H1 (cell line): Measurements from ENCODE around the gene MYRIP. TPM values are rescaled to one million over a fixed set of nuclear protein-coding genes. Genes with fewer than 3 reads are reported as not detected.

Source experiments
- CTCF ChIA-PET: fragments of 300-600 bp; sonication (Branson Sonifier 250); formaldehyde crosslinking; loops from one replicate; lab custom pipeline; 2021; ENCODE audit not compliant: partially characterized antibody; lab: Charles Lee
- POLR2A ChIA-PET: fragments of 300-600 bp; sonication (Branson Sonifier 250); formaldehyde crosslinking; loops from one replicate; lab custom pipeline; 2021; ENCODE audit warnings: inconsistent platforms; ENCODE audit not compliant: partially characterized antibody; lab: Charles Lee
- DNase-seq, 2 experiments: peaks; one replicate each; pipeline versions ENCODE4 v3.0.0 to v3.0.0-alpha.2; 2010 to 2022; ENCODE audit warnings: low spot score in 2 of 2, low read depth in 1 of 2, mixed read lengths in 1 of 2
- FAIRE-seq: peaks from 2 replicates; lab custom pipeline; 2011; peaks lifted over from hg19 to GRCh38; lab: Jason Lieb, UNC
- H2AFZ ChIP-seq: 2 replicates; pipeline ENCODE4 v1.8.1; 2012; ENCODE audit warnings: low read length, inconsistent platforms
- H2AK5ac ChIP-seq: 2 replicates; pipeline ENCODE4 v1.6.1; 2013; ENCODE audit warnings: low read depth, low read length
- H2BK120ac ChIP-seq: replicated peaks from 2 replicates; pipeline ENCODE3; 2013; ENCODE audit warnings: low read depth, low read length, inconsistent platforms
- H2BK12ac ChIP-seq: 2 replicates; pipeline ENCODE4 v1.6.1; 2013; ENCODE audit warnings: low read depth, low read length
- H2BK15ac ChIP-seq: 2 replicates; pipeline ENCODE4 v1.6.1; 2013; ENCODE audit warnings: low read length
- H2BK20ac ChIP-seq: 2 replicates; pipeline ENCODE4 v1.6.1; 2013; ENCODE audit warnings: low read length
- H2BK5ac ChIP-seq: 2 replicates; pipeline ENCODE4 v1.6.1; 2013; ENCODE audit warnings: low read depth, low read length
- H3K14ac ChIP-seq: 2 replicates; pipeline ENCODE4 v1.6.1; 2013; ENCODE audit warnings: inconsistent platforms; ENCODE audit not compliant: insufficient read length
- H3K18ac ChIP-seq: 2 replicates; pipeline ENCODE4 v1.6.1; 2013; ENCODE audit warnings: low read length; ENCODE audit errors: extremely low read depth
- H3K23ac ChIP-seq: 2 replicates; pipeline ENCODE4 v1.6.1; 2013; ENCODE audit warnings: inconsistent platforms; ENCODE audit not compliant: insufficient read length
- H3K23me2 ChIP-seq: 2 replicates; pipeline ENCODE4 v1.6.1; 2013; ENCODE audit warnings: low read depth, low read length
- H3K27ac ChIP-seq: 2 replicates; pipeline ENCODE4 v1.6.1; 2011; ENCODE audit warnings: low read depth, low read length, inconsistent platforms
- H3K27me3 ChIP-seq, 4 experiments: replicated peaks in 1 of 4; 1 replicate in 1 of 4; 2 replicates in 3 of 4; pipeline versions ENCODE4 v1.6.1 to v1.8.1; 2011 to 2013; ENCODE audit warnings: low read length in 3 of 4, mild to moderate bottlenecking in 3 of 4, inconsistent platforms in 2 of 4, mixed read lengths in 2 of 4, moderate library complexity in 1 of 4; ENCODE audit not compliant: control insufficient read depth in 3 of 4, insufficient read depth in 3 of 4; ENCODE audit errors: extremely low read depth in 1 of 4
- H3K36me3 ChIP-seq, 4 experiments: 2 replicates each; pipeline versions ENCODE4 v1.6.1 to v1.8.1; 2011 to 2013; ENCODE audit warnings: mild to moderate bottlenecking in 4 of 4, low read length in 3 of 4, moderate library complexity in 2 of 4, control low read depth in 1 of 4, inconsistent platforms in 1 of 4; ENCODE audit not compliant: insufficient read depth in 4 of 4, control insufficient read depth in 2 of 4
- H3K4ac ChIP-seq: replicated peaks from 2 replicates; pipeline ENCODE3; 2013; ENCODE audit warnings: low read length, low read depth, mixed read lengths, inconsistent platforms; ENCODE audit not compliant: insufficient read length
- H3K4me1 ChIP-seq, 4 experiments: replicated peaks in 1 of 4; 1 replicate in 1 of 4; 2 replicates in 3 of 4; pipeline versions ENCODE4 v1.6.1 to v1.8.1; 2011 to 2013; ENCODE audit warnings: low read length in 3 of 4, inconsistent platforms in 2 of 4, mixed read lengths in 1 of 4; ENCODE audit not compliant: insufficient read depth in 4 of 4, control insufficient read depth in 3 of 4
- H3K4me2 ChIP-seq, 2 experiments: 2 replicates each; pipeline versions ENCODE4 v1.6.1 to v1.8.1; 2011 to 2013; ENCODE audit warnings: low read depth in 2 of 2, low read length in 2 of 2, control low read depth in 1 of 2, inconsistent platforms in 1 of 2, mild to moderate bottlenecking in 1 of 2; ENCODE audit not compliant: insufficient read depth in 1 of 2
- H3K4me3 ChIP-seq, 4 experiments: fragments of 200-600, 300-600 bp in 1 of 4; sonication (generic), shearing (Covaris generic), sonication (Bioruptor Twin) in 1 of 4; 2 replicates each; pipeline versions ENCODE4 v1.5.1 to v1.8.1; 2011 to 2016; ENCODE audit warnings: low read length in 4 of 4, low read depth in 3 of 4, control low read depth in 2 of 4, inconsistent platforms in 2 of 4, mild to moderate bottlenecking in 2 of 4, mixed read lengths in 1 of 4, moderate library complexity in 1 of 4; ENCODE audit not compliant: insufficient read depth in 2 of 4; ENCODE audit errors: extremely low read depth in 1 of 4
- H3K56ac ChIP-seq: replicated peaks from 2 replicates; pipeline ENCODE3; 2013; ENCODE audit warnings: low read depth, mild to moderate bottlenecking, mixed read lengths, low read length, inconsistent platforms; ENCODE audit not compliant: insufficient read length
- H3K79me1 ChIP-seq: 2 replicates; pipeline ENCODE4 v1.6.1; 2013; ENCODE audit warnings: low read depth, low read length, control low read depth
- H3K79me2 ChIP-seq, 2 experiments: 2 replicates each; pipeline versions ENCODE4 v1.6.1 to v1.8.1; 2012 to 2013; ENCODE audit warnings: low read length in 2 of 2, mild to moderate bottlenecking in 2 of 2, inconsistent platforms in 1 of 2; ENCODE audit not compliant: insufficient read depth in 2 of 2, control insufficient read depth in 1 of 2
- H3K9ac ChIP-seq, 4 experiments: replicated peaks in 1 of 4; 1 replicate in 1 of 4; 2 replicates in 3 of 4; pipeline versions ENCODE4 v1.6.1 to v1.8.1; 2011 to 2013; ENCODE audit warnings: low read depth in 3 of 4, low read length in 3 of 4, control low read depth in 2 of 4, mild to moderate bottlenecking in 2 of 4, moderate library complexity in 2 of 4, inconsistent platforms in 1 of 4; ENCODE audit errors: extremely low read depth in 1 of 4
- H3K9me3 ChIP-seq, 2 experiments: 2 replicates each; pipeline versions ENCODE4 v1.6.1 to v1.8.1; 2012 to 2013; ENCODE audit warnings: mild to moderate bottlenecking in 2 of 2, moderate library complexity in 2 of 2, control low read depth in 1 of 2, inconsistent platforms in 1 of 2, low read depth in 1 of 2, low read length in 1 of 2, mixed read lengths in 1 of 2; ENCODE audit not compliant: insufficient read depth in 2 of 2
- H4K20me1 ChIP-seq, 2 experiments: replicated peaks in 1 of 2; 2 replicates each; pipeline versions ENCODE3 to v1.8.1; 2011 to 2013; ENCODE audit warnings: inconsistent platforms in 2 of 2, low read length in 2 of 2, mild to moderate bottlenecking in 1 of 2; ENCODE audit not compliant: insufficient read depth in 2 of 2, control insufficient read depth in 1 of 2
- H4K5ac ChIP-seq: 2 replicates; pipeline ENCODE4 v1.6.1; 2013; ENCODE audit warnings: low read length, low read depth, mixed read lengths, inconsistent platforms; ENCODE audit not compliant: insufficient read length
- H4K8ac ChIP-seq: 2 replicates; pipeline ENCODE4 v1.8.0; 2013; ENCODE audit warnings: mild to moderate bottlenecking, moderate library complexity, low read length, inconsistent platforms; ENCODE audit not compliant: insufficient read depth; ENCODE audit errors: extremely low read depth
- H4K91ac ChIP-seq: replicated peaks from 2 replicates; pipeline ENCODE3; 2013; ENCODE audit warnings: low read length, mixed read lengths, inconsistent platforms; ENCODE audit not compliant: insufficient read length
- CEBPB ChIP-seq: IDR thresholded peaks from 2 replicates; pipeline ENCODE4 v1.6.1; 2012; ENCODE audit warnings: low read depth, low read length
- CREB1 ChIP-seq: IDR thresholded peaks from 2 replicates; pipeline ENCODE4 v1.6.1; 2012; ENCODE audit warnings: inconsistent platforms
- EP300 ChIP-seq, 2 experiments: IDR thresholded peaks; 1 replicate in 1 of 2; 2 replicates in 1 of 2; pipeline ENCODE4 v1.6.1; 2011 to 2012; ENCODE audit warnings: low read depth in 2 of 2, low read length in 2 of 2, mild to moderate bottlenecking in 2 of 2, borderline replicate concordance in 1 of 2, inconsistent platforms in 1 of 2, moderate library complexity in 1 of 2
- HDAC2 ChIP-seq, 2 experiments: fragments of 300-600 bp in 1 of 2; sonication (generic) in 1 of 2; IDR thresholded peaks; 2 replicates each; pipeline ENCODE4 v1.6.1; 2011 to 2012; ENCODE audit warnings: low read depth in 2 of 2, low read length in 2 of 2, mild to moderate bottlenecking in 2 of 2, moderate library complexity in 2 of 2, borderline replicate concordance in 1 of 2, inconsistent platforms in 1 of 2
- KDM4A ChIP-seq: IDR thresholded peaks from one replicate; pipeline ENCODE4 v1.7.1; 2012; ENCODE audit warnings: low read depth, mild to moderate bottlenecking, moderate library complexity, low read length, inconsistent platforms; ENCODE audit not compliant: severe bottlenecking
- POLR2A ChIP-seq, 2 experiments: IDR thresholded peaks; 1 replicate in 1 of 2; 2 replicates in 1 of 2; pipeline ENCODE4 v1.6.1; 2011; ENCODE audit warnings: low read depth in 2 of 2, low read length in 2 of 2, mild to moderate bottlenecking in 2 of 2; ENCODE audit errors: control extremely low read depth in 1 of 2
- RAD21 ChIP-seq, 2 experiments: IDR thresholded peaks in 1 of 2; conservative IDR thresholded peaks in 1 of 2; 2 replicates each; pipeline ENCODE4 v1.6.1; 2011; ENCODE audit warnings: low read depth in 2 of 2, low read length in 2 of 2, improper control_type of control experiment in 1 of 2, inconsistent platforms in 1 of 2, mild to moderate bottlenecking in 1 of 2, moderate library complexity in 1 of 2
- RFX5 ChIP-seq: IDR thresholded peaks from 2 replicates; pipeline ENCODE4 v1.6.1; 2011; ENCODE audit warnings: low read depth, low read length, improper control_type of control experiment, borderline replicate concordance
- SAP30 ChIP-seq: fragments of 300-600 bp; sonication (generic); IDR thresholded peaks from 2 replicates; pipeline ENCODE4 v1.7.1; 2012; ENCODE audit warnings: low read length, moderate library complexity, mild to moderate bottlenecking, inconsistent platforms; ENCODE audit not compliant: insufficient read depth, insufficient replicate concordance
- SP2 ChIP-seq: IDR thresholded peaks from 2 replicates; pipeline ENCODE4 v1.6.1; 2012; ENCODE audit warnings: mild to moderate bottlenecking, low read length, inconsistent platforms
- TAF1 ChIP-seq: IDR thresholded peaks from 2 replicates; pipeline ENCODE4 v1.6.1; 2011; ENCODE audit warnings: mild to moderate bottlenecking, low read depth, low read length
- TBP ChIP-seq: IDR thresholded peaks from 2 replicates; pipeline ENCODE4 v1.6.1; 2011; ENCODE audit warnings: low read depth, low read length, improper control_type of control experiment
- YY1 ChIP-seq: IDR thresholded peaks from 2 replicates; pipeline ENCODE4 v1.6.1; 2011; ENCODE audit warnings: low read depth, mild to moderate bottlenecking, low read length
- WGBS, 2 experiments: shearing (Covaris generic) in 1 of 2; methylation state at CpG; one replicate each; pipeline versions ENCODE4 v1.1.6 to v1.1.7; 2013 to 2015; ENCODE audit warnings: low lambda C conversion rate in 2 of 2, mixed read lengths in 2 of 2, inconsistent platforms in 1 of 2, low coverage in 1 of 2, missing lambda C conversion rate in 1 of 2; ENCODE audit not compliant: insufficient replicate concordance in 2 of 2, insufficient coverage in 1 of 2, insufficient read length in 1 of 2; ENCODE audit errors: extremely low coverage in 1 of 2, missing lambda C conversion rate in 1 of 2; 5-methylcytosine and 5-hydroxymethylcytosine counted together
- polyA plus RNA-seq, 7 experiments: library from polyadenylated mRNA; depleted of rRNA in 3 of 7; stranded (reverse) in 5 of 7; unstranded in 2 of 7; fragments of >200 nt in 5 of 7; fragments of 200-250 nt in 2 of 7; gene quantifications; 1 replicate in 5 of 7; 2 replicates in 1 of 7; 4 replicates in 1 of 7; pipeline versions ENCODE4 v1.2.1 to v1.2.3, GENCODE V29; 2011 to 2013; ENCODE audit warnings: missing spikeins in 2 of 7, mixed read lengths in 2 of 7
- total RNA-seq: library from RNA; stranded (reverse); fragmentation: NEBNext Ultra II Directional; extraction: Animal tissue kit (Norgen Biotek cat#: 25700); gene quantifications from 2 replicates; pipeline ENCODE4 v1.2.1, GENCODE V29; 2021

The MYRIP gene
- total and polyA plus RNA-seq, 2 of the 8 experiments (the other 6 are each of a cell fraction or from before 2014, with no cell fraction given) = 0.54 to 4.3 TPM

GRCh38 chr3:39779511-39780230 is 29.7 kb upstream of the MYRIP start:
- no peak overlapping the region for H4K8ac ChIP-seq
- peaks cover 7 to 16% of the 10 kb centered on the region in 2 experiments for H3K9me3 ChIP-seq
- H3K56ac ChIP-seq = no peak overlapping the region
- H3K79me1 ChIP-seq = no peaks in the 10 kb centered on the region
- H3K27ac ChIP-seq = no peak overlapping the region
- H2BK120ac ChIP-seq = no peak overlapping the region
- ChIA-PET POLR2A (no interaction called here), CTCF (interaction anchor here (0.9 kb wide), 1 partner anchor 32 kb away, joined by 3 read pairs; no protein-coding TSS in a partner anchor)
- FAIRE-seq (no peak), DNase-seq (no peak)
- H2BK5ac ChIP-seq = no peak overlapping the region
- no peak overlapping the region for H4K5ac ChIP-seq
- no peak overlapping the region for H2BK12ac ChIP-seq
- no peaks in the 10 kb centered on the region for H3K36me3 ChIP-seq
- no peak overlapping the region for H3K18ac ChIP-seq
- no peak overlapping the region for H3K23ac ChIP-seq
- no peak overlapping the region for H2BK20ac ChIP-seq
- WGBS, 2 experiments = 96% methylated on average over 30 of the region's 40 CpGs; no CpG with 5 or more reads in 1 of the 2 experiments
- H3K9ac ChIP-seq = no peak overlapping the region
- TF ChIP-seq KDM4A (no peak), TBP (no peak), RAD21 (IDR thresholded peaks at IDR 0.05 in 1 of 2, conservative IDR thresholded peaks at IDR 0.05 in 1 of 2; ENCODE audit: low read depth in 2 of 2, low read length in 2 of 2) (no peak), POLR2A (IDR thresholded peaks at IDR 0.05; ENCODE audit: control extremely low read depth in 1 of 2, low read depth in 2 of 2, low read length in 2 of 2) (no peak), YY1 (no peak), CREB1 (no peak), TAF1 (no peak), HDAC2 (IDR thresholded peaks at IDR 0.05; ENCODE audit: borderline replicate concordance in 1 of 2, low read depth in 2 of 2, low read length in 2 of 2) (no peak), CEBPB (no peak), SP2 (no peak), RFX5 (no peak), SAP30 (no peak), EP300 (IDR thresholded peaks at IDR 0.05; ENCODE audit: borderline replicate concordance in 1 of 2, low read depth in 2 of 2, low read length in 2 of 2) (no peak)
- H3K23me2 ChIP-seq = peaks cover 2% of the 10 kb centered on the region; the same call in 1 of the 2 replicates
- no peaks in the 10 kb centered on the region for H4K20me1 ChIP-seq
- no peaks in the 10 kb centered on the region for H3K4me1 ChIP-seq
- H2AFZ ChIP-seq = no peak overlapping the region
- H3K14ac ChIP-seq = no peak overlapping the region
- no peak overlapping the region for H3K4me2 ChIP-seq
- no peak overlapping the region for H2AK5ac ChIP-seq
- H3K27me3 ChIP-seq = no peaks in the 10 kb centered on the region
- H2BK15ac ChIP-seq = no peak overlapping the region
- H4K91ac ChIP-seq = no peak overlapping the region
- no peaks in the 10 kb centered on the region for H3K79me2 ChIP-seq
- no peak overlapping the region for H3K4me3 ChIP-seq
- H3K4ac ChIP-seq = no peak overlapping the region
